Left renal cortex interstitium (tissue), 4 donors: ENCODE measurements around the gene SHQ1. TPM values are rescaled to one million over a fixed set of nuclear protein-coding genes. Genes with fewer than 3 reads are reported as not detected.

Experiments used
- DNase-seq, 4 donors: peaks; one replicate each; pipeline ENCODE4 v3.0.0-alpha.2; 2013; ENCODE audit warnings: low read depth in 4 of 4, low spot score in 2 of 4, missing footprints in 1 of 4
- polyA plus RNA-seq, 4 donors: library from polyadenylated mRNA; unstranded; fragments of 120-200 nt; gene quantifications; one replicate each; pipeline ENCODE4 v1.2.1, GENCODE V29; 2013; ENCODE audit not compliant: insufficient read length in 4 of 4

The SHQ1 gene
- polyA plus RNA-seq, 4 donors = 20.2 to 23.1 (median 22.7) TPM

DNA sequence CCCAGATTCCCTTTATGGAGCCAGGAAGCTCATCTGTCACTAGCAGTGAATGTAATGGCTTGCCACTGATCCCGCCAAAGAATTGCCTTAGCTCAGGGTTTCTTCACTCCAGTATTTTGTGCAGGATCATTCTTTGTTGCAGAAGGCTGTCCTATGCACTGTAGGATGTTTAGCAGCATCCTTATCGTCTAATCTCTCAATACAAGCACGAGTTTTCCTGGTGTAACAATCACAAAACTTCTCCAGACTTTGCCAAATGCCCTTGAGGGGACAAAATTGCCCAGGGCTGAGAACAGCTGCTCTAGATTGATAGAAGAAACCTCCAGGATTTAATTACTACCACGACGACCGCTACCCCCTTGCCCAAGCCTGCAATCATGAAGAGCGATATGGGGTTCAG, 6.8 kb upstream of the SHQ1 start:
- no peak for DNase-seq

DNA sequence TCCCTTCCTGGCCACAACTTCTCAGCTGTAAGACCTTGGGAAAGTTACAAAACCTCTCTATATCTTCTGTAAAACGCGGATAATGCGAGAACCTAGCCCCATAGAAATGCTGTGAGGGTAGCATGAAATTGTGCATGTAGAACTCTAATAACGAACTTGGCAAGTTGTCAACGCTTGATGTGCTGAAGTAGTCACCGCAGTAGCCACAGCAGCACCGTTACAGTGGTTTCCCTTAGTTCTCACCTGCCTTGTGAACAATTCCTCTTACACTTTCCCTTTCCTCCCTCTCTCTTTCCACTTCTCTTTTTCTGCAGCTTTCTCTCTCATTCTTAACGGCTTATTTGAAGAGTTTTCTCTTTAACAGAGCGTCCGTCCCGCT, 447 bp upstream of the SHQ1 start:
- DNase-seq = no peak

DNA sequence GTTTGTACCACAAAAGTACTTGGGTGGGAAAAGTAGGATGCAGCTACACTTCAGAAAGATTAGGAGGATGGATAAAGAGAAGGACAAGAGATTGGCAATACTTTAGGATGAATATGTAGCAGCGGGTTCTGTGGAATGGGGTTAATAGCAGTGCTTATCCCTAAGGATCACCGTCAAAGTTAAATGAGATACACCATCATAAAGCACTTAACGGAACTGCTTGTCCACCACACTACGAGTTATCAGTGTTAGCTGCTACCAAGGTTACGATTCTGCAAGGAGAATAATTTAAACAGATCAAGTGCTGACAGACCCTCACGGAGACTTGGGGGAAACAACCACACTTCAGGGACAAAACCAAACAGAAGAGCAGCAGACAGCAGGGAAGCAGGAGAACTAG, 963 bp downstream of the SHQ1 start:
- no peak for DNase-seq

DNA sequence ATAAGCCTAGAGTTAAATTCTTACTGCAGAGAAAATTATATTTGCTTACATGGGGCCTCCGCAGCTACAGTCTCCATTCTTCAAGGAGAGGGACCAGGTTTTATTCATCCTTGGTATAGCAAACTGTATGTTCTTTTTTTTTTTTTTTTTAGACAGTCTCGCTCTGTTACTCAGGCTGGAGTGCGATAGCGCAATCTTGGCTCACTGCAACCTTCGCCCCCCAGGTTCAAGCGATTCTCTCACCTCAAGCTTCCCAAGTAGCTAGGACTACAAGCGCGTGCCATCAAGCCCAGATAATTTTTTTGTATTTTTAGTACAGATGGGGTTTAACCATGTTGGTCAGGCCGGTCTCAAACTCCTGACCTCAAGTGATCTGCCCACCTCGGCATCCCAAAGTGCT, 2.1 kb downstream of the SHQ1 start:
- no peak for DNase-seq

DNA sequence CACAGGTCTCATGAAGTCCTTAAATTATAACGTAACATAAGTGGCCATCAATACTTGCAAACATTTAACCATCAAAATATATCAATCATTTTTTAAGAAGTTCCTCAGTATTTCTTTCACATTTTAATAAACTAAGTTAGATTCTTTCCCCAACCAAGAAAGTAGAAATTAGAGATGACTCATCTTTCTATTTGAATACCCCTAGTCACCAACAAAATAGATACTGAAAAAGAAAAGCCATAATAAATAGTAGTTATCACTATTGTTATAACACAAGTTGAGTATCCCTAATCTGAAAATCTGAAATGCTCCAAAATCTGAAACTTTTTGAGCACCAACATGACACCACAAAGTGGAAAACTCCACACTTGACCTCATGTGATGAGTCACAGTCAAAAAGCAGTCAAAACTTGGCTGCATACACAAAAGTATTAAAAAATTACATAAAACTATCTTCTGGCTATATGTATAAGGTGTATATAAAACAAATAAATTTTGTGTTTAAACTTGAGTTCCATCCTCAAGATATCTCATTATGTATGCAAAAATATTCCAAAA, 3.7 kb downstream of the SHQ1 start:
- DNase-seq = no peak

DNA sequence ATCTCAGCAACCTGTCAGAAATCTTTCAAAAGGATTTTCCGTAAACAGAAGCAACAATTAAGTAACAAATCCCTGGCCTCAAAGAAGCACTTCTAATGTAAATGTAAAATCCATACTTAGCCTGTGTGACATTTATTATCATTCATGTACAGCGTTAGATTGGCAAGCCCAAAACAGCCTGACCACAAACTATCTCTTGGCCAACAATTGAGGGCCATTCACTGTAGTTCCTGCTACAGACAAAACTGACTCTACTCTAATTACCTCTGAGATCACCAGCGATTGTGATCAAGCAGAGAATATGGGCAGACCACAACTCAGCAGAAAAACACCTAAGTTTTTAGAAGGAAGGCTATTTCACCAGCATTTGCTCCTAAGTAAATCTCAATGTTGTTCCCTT, 9.2 kb downstream of the SHQ1 start:
- DNase-seq = no peak

DNA sequence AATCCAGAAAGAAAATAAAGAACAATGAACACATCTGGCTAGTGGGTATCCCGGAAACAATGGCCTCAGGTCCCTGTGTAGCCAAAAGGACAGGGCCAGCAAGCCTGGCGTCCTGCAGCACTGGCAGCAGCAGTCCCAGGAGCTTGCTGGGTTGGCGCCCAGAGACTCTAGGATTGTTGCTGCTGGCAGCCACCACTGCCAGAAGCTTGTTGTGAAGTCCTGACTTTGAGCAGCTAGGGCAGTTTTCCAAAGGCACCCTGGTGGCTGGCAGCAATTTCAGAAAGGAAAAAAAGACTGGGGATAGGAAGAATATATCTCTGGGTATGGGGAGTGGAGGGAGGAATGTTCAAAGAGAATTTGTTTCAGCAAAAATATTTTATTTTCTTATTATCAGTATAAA, 11.3 kb downstream of the SHQ1 start:
- no peak for DNase-seq

DNA sequence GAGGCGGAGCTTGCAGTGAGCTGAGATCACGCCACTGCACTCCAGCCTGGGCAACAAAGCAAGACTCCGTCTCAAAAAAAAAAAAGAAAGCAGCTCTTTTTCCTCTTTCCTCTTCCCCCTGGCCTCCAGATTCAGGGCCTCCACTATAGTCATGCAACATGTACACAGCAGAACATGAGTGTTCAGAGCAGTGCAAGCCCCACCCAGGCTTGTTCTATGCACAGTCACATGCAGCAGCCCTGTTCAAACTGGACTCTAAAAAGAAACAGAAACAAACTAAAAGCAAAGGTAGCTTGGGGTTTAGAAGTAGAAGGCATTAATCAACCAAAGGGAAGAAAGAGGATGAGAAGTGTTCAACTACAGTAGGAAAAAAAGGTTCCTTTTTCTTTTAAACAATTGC, 11.8 kb downstream of the SHQ1 start:
- DNase-seq = no peak

DNA sequence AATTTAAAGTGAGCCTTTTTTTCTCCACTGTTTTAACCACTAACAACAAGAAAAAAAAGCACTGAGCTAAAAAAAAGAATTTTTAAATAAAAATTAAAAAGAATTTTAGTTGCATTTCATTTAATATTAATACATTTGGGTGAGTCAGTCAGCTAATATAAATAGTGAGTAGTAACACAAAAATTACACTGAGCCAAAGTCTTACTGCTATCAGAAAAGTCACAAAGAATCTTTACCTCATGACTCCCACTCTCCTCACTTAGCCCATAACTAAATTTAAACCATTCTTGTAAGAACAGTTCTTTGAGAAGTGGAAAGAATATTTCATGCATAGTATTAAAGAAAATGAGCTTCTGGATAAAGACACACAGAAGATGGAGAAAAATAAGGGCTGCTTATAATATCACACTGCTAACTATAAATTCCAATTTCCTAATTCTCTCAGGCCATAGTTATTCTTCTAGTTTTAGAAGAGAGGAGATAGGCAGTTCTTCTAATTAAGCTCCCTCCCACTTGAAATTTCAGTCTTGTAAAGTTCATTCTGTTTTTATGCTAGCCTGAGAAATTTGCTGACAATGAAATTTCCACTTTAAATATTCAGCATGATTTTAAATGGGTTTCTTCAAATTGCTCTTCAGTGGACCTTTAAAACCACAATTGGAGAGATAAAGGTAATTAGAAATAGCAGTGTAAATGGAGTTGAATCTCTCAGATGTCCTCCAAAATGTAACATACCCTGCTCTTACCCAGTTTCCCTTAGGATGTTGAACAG, 17.6 kb downstream of the SHQ1 start:
- DNase-seq = no peak

DNA sequence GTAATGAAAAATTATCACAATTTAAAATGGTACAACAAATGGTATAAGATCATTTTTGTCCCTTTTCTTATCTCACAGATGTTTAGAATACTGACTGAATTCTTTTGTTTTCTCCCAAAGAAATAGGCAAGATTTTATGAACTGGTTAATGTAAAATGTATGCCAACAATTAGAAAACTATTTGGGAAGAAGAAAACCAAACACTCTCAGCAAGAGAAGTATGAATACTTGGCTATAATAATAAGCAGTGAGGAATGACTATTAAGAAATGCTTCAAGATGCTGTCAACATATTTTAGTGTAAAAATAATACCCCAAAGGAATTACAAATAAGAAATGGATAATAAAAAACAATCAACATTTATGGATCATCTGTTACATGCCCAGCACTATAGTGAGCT, 18.5 kb downstream of the SHQ1 start:
- no peak for DNase-seq

DNA sequence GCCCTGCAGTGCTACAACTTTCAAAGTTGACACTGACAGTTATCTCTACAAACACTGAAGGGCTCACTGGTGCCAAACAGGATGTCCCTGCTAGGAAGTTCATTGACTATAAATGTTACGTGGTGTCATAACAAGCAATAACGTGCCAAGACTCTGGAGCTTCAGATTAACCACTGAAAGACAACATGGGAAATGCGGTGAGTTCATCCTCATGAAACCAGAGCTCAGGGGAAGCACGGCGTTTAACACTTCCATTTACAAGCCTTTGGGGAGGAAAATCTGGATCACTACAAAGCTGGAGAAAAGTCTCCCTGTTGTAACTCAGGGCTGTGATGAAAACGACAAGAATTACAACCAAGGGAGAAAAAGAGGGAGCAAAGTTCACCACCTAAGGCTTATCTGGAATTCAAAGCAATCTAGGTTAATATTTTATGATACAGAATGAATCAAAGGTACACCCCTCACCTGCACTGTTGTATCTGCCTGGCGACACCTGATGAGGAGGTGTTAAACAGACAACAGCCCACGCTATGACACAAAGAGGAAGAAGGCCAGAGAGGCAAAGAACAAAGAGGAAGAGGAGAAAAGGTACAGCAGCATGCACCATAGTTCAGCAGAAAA, 27.0 kb downstream of the SHQ1 start:
- DNase-seq = no peak

DNA sequence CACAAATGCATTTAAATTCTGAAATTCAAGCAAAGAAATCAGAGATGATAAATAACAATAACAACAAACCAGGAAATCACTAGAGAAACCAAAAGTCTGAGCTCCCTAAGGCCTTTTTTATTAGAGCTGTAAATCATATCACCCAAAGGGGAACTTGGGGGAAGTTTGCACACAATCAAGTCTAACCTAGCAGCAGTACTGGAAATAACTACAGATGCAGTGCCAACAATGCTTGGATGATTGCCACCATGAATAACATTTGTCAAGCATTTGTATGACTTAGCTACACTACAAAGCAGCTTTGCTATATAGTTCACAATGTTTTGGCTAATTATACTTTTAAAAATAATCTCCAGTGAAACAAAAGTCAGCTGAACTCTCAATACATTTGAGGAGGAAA, 27.8 kb downstream of the SHQ1 start:
- peak in 2 of 4 donors; percentile 52 to 57 for DNase-seq

DNA sequence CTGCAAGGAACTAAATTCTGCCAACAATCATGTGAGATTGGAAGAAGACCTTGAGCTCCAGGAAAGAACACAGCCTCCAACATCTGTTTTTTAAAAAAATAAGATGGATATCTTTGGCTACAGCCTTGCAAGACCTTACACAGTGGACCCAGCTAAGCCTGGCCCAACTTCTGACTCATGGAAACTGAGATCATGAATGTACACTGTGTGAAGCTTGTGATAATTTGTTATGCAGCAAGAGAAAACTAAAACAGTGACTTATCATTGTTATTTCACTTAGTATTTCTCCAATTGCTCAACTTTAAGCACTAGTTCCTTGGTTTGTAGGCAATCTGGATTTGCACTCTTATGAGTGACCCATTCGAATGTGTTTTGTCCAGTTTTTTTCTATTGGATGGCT, 29.3 kb downstream of the SHQ1 start:
- no peak for DNase-seq

DNA sequence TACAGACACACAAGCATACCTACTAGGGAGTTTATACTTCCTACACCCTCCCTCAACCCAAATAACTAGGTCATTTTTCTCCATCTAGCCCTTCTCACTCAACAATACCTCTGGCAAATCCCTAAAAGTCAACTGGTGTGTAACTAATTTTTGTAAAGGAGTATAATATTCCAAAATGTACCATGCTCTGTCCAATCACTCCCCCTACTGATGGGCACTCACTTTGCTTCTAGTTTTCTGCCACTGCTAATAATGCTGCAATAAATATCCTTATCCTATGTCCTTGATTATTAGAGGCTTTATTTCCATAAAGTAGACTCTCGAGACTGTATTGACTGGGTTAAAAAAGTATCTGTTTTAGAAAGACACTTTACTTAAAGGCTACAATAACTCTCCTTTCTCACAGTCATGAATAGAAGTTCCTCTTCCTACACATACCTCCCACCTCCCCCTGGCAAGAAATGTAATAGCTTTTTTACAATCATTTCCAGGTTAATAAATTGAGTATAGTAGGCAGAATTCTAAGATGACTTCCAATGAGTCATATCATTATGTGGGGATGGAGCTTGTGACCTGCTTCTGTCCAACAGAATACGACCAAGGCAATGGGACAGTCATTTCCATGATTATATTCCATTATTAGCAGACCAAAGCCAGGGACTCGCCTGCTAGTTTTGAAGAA, 30.0 kb downstream of the SHQ1 start:
- DNase-seq = no peak

DNA sequence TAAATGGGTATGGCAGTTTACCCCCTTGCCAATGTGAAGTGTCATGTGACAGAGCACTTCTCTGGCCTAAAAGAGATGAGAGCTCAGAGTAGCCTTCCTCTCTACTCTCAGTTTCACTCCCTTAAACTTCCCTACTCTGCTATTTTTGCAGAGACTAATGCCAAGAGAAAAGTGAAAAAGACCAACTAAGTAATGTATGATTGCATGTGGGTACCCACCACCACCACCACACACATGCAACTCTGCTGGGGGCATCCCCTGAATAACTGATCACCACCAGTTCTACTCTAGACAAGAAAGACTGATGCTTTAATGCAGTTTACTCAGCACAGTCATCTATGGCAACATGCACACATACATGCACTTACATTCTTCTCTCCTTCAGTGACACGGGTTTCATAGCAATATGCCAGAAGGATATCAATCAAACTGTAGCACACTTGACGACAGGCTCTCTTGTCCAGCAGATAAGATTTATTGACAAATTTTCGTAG, 31.3 kb downstream of the SHQ1 start:
- no peak for DNase-seq

DNA sequence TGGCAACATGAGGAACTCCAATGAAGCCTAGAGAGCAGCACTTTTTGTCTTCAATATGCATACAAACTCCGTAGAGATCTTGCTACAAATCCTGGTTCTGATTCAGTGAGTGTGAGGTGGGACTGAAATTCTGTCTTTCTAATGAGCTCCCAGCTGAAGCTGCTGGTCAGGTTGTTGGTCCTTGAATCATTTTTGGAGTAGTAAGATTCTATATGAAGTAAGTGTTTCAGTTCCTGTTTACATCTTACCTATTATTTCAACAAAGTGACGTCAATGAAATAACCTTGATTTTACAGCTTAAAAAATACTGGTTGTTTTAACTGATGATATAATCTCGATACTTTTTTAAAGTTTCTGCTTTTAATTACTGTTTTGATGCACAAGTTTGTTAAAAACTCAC, 33.9 kb downstream of the SHQ1 start:
- DNase-seq = no peak

DNA sequence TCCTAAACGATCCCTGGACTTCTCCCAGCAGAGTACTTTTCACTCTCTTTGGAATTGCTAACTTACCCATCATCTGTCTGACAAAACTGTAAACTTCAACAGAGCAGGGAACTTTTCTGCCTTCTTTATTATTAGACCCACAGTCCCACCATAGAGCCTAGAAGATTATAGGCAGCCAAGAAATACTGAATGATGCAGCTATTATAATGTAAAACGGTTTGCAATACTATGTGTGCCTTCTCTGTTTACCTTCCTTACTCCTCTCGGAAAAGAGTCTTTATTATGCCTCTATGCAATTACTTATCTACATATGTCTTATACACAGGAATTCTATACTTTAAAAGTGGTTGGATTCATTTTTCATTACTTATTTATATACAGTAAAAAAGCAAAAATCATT, 36.0 kb downstream of the SHQ1 start:
- no peak for DNase-seq

DNA sequence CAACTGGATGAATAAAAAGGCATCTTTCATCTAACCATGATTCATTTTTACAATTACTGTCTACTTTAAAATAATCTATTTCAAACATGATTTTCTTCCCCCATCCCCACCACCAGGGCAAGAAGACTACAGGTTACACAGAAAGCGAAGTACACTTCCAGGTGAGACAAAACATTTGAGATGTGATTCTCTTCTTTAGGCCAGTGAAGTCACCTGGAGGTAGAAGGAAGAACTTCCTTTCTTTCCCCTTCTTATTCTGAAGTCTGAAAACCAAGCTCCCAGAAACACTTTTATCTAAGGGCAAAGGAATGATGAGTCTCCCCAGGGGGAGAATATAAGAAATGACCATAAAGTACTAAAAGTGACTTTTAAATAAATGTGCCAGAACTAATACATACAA, 36.7 kb downstream of the SHQ1 start:
- no peak for DNase-seq

DNA sequence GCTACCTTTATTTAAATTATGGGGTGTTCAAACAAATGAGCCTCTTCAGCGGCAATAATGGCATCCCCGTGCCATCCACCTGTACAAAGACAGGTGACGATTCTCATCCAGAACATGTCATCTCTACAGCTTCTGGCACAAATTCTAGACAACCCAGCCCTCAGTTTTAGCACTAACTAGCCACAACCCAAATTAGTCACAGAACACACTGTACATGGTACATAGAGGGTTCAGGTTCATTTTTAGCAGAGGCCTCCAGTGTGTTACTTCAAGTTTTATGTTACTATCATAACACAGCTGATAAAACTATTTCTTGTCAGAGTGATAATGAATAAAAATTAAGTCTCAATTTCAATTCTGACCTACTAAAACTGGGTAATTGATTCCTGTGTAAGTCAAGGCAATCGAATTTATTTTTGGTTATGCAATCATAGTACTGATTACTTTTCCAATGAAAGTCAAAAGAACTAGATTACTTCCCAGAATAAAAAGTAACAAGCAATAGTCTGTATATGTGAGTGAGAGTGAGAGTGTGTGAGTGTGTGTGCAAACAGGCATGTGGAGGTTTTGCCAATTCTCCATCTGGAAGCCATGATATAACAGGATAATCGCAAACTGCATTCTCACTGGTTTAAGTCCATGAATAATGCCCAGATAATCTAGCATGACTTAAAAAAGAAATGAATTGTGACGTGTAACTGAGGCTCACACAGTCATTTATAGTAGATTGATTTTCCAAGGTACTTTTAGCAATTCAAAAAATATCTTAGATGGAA, 37.4 kb downstream of the SHQ1 start:
- no peak for DNase-seq

DNA sequence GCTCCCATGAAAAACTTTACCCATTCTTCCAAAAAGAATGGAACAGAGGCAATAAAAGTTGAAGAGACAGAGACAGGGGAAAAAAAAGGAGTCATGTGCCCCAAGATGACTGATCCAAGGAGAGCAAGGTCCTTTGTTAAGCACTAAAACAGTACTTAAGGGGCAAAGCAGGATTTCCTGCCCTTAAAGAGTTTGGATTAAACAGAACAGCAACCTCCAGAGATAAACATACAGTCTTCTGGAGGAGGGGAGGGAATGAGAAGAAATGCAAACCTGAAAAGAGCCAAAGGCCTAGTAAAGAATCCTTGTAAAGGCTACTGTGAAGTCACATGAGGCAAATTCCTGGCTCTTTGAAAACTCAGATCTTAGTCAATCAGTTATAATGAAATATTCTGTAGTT, 38.2 kb downstream of the SHQ1 start:
- no peak for DNase-seq

DNA sequence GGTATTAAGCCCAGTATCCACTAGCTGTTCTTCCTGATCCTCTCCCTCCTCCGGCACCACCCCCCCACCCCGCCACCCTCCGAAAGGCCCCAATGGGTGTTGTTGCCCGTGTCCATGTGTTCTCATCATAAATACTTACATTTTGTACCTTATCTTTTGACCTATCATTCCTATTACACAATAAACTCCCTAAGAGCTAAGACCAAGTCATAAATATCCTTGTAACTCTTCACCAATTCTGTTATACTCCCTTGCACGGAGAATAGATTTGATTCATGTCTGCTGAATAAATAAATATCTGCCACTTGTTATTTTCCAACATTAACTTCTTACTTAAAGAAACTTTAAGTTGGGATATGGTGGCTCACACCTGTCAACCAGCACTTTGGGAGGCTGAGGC, 43.9 kb downstream of the SHQ1 start:
- DNase-seq = no peak
